Endothelial cell of umbilical vein (primary cell): Measurements from ENCODE around the gene CYP4F22. TPM values are rescaled to one million over a fixed set of nuclear protein-coding genes. Genes with fewer than 3 reads are reported as not detected.

Experiments used
- BruUV-seq: library from RNA; stranded (reverse); fragments of 400-500 nt; replicated peaks from 2 replicates; lab custom pipeline; 2021; lab: Mats Ljungman, UMichigan
- CTCF ChIA-PET: fragments of 300-600, 350-600 bp; sonication (Branson Sonifier 250); formaldehyde crosslinking; loops from one replicate; lab custom pipeline; 2021; ENCODE audit warnings: antibody characterized with exemption, inconsistent platforms; lab: Charles Lee
- POLR2A ChIA-PET: fragments of 300-600, 350-600 bp; sonication (Branson Sonifier 250); formaldehyde crosslinking; loops from one replicate; lab custom pipeline; 2021; ENCODE audit warnings: antibody characterized with exemption, inconsistent platforms; lab: Charles Lee
- DNase-seq: peaks from one replicate; pipeline ENCODE4 v3.0.0-alpha.2; 2011; ENCODE audit warnings: low read depth, low spot score
- FAIRE-seq: peaks from 2 replicates; lab custom pipeline; 2011; peaks lifted over from hg19 to GRCh38; lab: Jason Lieb, UNC
- H2AFZ ChIP-seq: 2 replicates; pipeline ENCODE4 v1.6.0; 2012; ENCODE audit warnings: low read depth, low read length, control low read depth, inconsistent platforms
- H3K27ac ChIP-seq: 2 replicates; pipeline ENCODE4 v1.5.1; 2011; ENCODE audit warnings: low read depth, mild to moderate bottlenecking, control low read depth, low read length, moderate library complexity; ENCODE audit not compliant: insufficient read depth
- H3K27me3 ChIP-seq, 2 experiments: 2 replicates each; pipeline versions ENCODE4 v1.6.0 to v1.6.1; 2011; ENCODE audit warnings: low read length in 2 of 2, mixed read lengths in 1 of 2; ENCODE audit not compliant: control insufficient read depth in 2 of 2, insufficient read depth in 2 of 2
- H3K36me3 ChIP-seq, 2 experiments: 2 replicates in 1 of 2; 3 replicates in 1 of 2; pipeline ENCODE4 v1.5.1; 2011; ENCODE audit warnings: low read length in 2 of 2, mild to moderate bottlenecking in 1 of 2, moderate library complexity in 1 of 2; ENCODE audit not compliant: control insufficient read depth in 2 of 2, insufficient read depth in 2 of 2; ENCODE audit errors: extremely low read depth in 1 of 2
- H3K4me1 ChIP-seq: 3 replicates; pipeline ENCODE4 v1.5.1; 2011; ENCODE audit warnings: mild to moderate bottlenecking, low read length; ENCODE audit not compliant: control insufficient read depth, insufficient read depth; ENCODE audit errors: extremely low read depth
- H3K4me2 ChIP-seq: 2 replicates; pipeline ENCODE4 v1.6.1; 2011; ENCODE audit warnings: low read length, control low read depth, mixed read lengths; ENCODE audit not compliant: insufficient read depth
- H3K4me3 ChIP-seq, 3 experiments: fragments of 200-600 bp in 1 of 3; sonication (generic), shearing (Covaris generic) in 1 of 3; replicated peaks in 1 of 3; 2 replicates each; pipeline ENCODE4 v1.5.1; 2011 to 2016; ENCODE audit warnings: control low read depth in 3 of 3, low read length in 3 of 3, mild to moderate bottlenecking in 2 of 3, inconsistent platforms in 1 of 3, low read depth in 1 of 3, moderate library complexity in 1 of 3; ENCODE audit not compliant: insufficient read depth in 1 of 3
- H3K79me2 ChIP-seq: 2 replicates; pipeline ENCODE4 v1.6.0; 2012; ENCODE audit warnings: low read length, inconsistent platforms; ENCODE audit not compliant: control insufficient read depth, insufficient read depth
- H3K9ac ChIP-seq: replicated peaks from 2 replicates; pipeline ENCODE3; 2011; ENCODE audit warnings: low read length, control low read depth; ENCODE audit not compliant: insufficient read depth; ENCODE audit errors: extremely low read depth
- H3K9me1 ChIP-seq: replicated peaks from 3 replicates; pipeline ENCODE4 v1.6.0; 2011; ENCODE audit warnings: mild to moderate bottlenecking, low read length; ENCODE audit not compliant: control insufficient read depth, insufficient read depth; ENCODE audit errors: extremely low read depth
- H3K9me3 ChIP-seq: replicated peaks from 2 replicates; pipeline ENCODE4 v1.5.1; 2012; ENCODE audit warnings: low read length, inconsistent platforms; ENCODE audit not compliant: control insufficient read depth, insufficient read depth
- H4K20me1 ChIP-seq: replicated peaks from 2 replicates; pipeline ENCODE3; 2011; ENCODE audit warnings: mild to moderate bottlenecking, low read length; ENCODE audit not compliant: control insufficient read depth, insufficient read depth; ENCODE audit errors: extremely low read depth
- EZH2 ChIP-seq: IDR thresholded peaks from 2 replicates; pipeline ENCODE4 v1.6.1; 2012; ENCODE audit warnings: borderline replicate concordance, low read depth, mild to moderate bottlenecking, moderate library complexity, low read length, inconsistent platforms; ENCODE audit not compliant: severe bottlenecking
- FOS ChIP-seq: IDR thresholded peaks from 2 replicates; pipeline ENCODE4 v1.6.1; 2011; ENCODE audit warnings: mild to moderate bottlenecking, low read length, moderate library complexity, borderline replicate concordance; ENCODE audit not compliant: insufficient read depth
- GATA2 ChIP-seq: IDR thresholded peaks from 2 replicates; pipeline ENCODE4 v1.7.0; 2011; ENCODE audit warnings: low read depth, mild to moderate bottlenecking, moderate library complexity, mixed read lengths, low read length; ENCODE audit not compliant: insufficient read length, insufficient read depth
- JUN ChIP-seq: IDR thresholded peaks from 2 replicates; pipeline ENCODE4 v1.6.1; 2011; ENCODE audit warnings: borderline replicate concordance, low read depth; ENCODE audit not compliant: insufficient read length, insufficient read depth
- MYC ChIP-seq: IDR thresholded peaks from one replicate; pipeline ENCODE4 v1.6.1; 2011; ENCODE audit warnings: mild to moderate bottlenecking, low read depth, low read length
- POLR2A ChIP-seq: IDR thresholded peaks from 2 replicates; pipeline ENCODE4 v1.6.1; 2012; ENCODE audit warnings: low read depth, mild to moderate bottlenecking, control low read depth, low read length
- POLR2AphosphoS5 ChIP-seq: IDR thresholded peaks from 2 replicates; pipeline ENCODE4 v1.6.1; 2012; ENCODE audit warnings: low read depth, mild to moderate bottlenecking, control low read depth, low read length, moderate library complexity; ENCODE audit not compliant: insufficient read depth
- dilution Hi-C: fragments of 300-500 bp; cut with MboI; formaldehyde crosslinking; loops from one replicate; pipeline ENCODE4 v1.15.0; 2019; ENCODE audit warnings: low sequenced_read_pairs; ENCODE audit not compliant: extremely low pct_ligation_motif_present
- intact Hi-C: fragments of 100-400 bp; cut with micrococcal nuclease; formaldehyde crosslinking; loops from one replicate; pipeline ENCODE4 v1.10.0; 2022
- polyA plus RNA-seq, 4 experiments: library from polyadenylated mRNA; depleted of rRNA in 3 of 4; stranded (reverse) in 3 of 4; unstranded in 1 of 4; fragments of >200 nt; gene quantifications; 2 replicates each; pipeline versions ENCODE4 v1.2.1 to v1.2.3, GENCODE V29; 2011 to 2012; ENCODE audit warnings: missing spikeins in 1 of 4
- total RNA-seq: library from RNA; stranded (reverse); gene quantifications from 2 replicates; pipeline ENCODE4 v1.2.3, GENCODE V29; 2021
- TF ChIP-seq, protein P1 (sequence below), 2 donors: IDR thresholded peaks; 1 replicate in 1 of 2; 2 replicates in 1 of 2; pipeline ENCODE4 v1.5.1; 2011; ENCODE audit warnings: low read length in 2 of 2, mild to moderate bottlenecking in 2 of 2, moderate library complexity in 2 of 2, control low read depth in 1 of 2, inconsistent platforms in 1 of 2, low read depth in 1 of 2; ENCODE audit not compliant: insufficient read depth in 1 of 2; ENCODE audit errors: extremely low read depth in 1 of 2
- TF ChIP-seq, protein P2 (sequence below): IDR thresholded peaks from 2 replicates; pipeline ENCODE4 v1.6.1; 2011; ENCODE audit not compliant: insufficient read depth, insufficient read length

The CYP4F22 gene
- total and polyA plus RNA-seq, 2 donors (not counting 3 experiments of a cell fraction or from before 2014, with no cell fraction given): not detected

DNA sequence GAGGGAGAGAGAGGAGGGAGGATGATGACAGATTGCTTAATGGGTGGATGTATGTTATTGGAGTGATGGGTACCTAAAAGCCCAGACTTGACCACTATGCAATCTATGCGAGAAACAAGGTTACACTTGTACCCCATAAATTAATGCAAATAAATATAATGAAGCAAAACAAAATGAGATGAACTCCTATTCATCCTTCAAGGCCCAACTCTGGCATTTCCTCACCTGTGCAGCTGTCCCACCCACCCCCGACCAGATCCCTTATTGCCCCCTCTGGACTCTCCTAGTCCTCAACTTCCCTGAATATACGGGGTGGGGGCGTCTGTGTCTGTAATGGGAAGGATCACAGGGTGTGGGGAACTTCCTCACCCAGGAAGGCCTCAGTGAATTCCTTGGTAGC is 33.2 kb upstream of the CYP4F22 start:
- peaks cover 0 to 4% of the 10 kb centered on the region in 2 experiments for H3K27me3 ChIP-seq
- no peaks in the 10 kb centered on the region for H3K4me1 ChIP-seq
- H3K9me1 ChIP-seq: no peaks in the 10 kb centered on the region
- H3K79me2 ChIP-seq: no peaks in the 10 kb centered on the region
- DNase-seq (no peak), FAIRE-seq (no peak)
- no TSS peak for BruUV-seq
- no peak overlapping the region for H3K4me2 ChIP-seq
- TF ChIP-seq, protein P1, sequence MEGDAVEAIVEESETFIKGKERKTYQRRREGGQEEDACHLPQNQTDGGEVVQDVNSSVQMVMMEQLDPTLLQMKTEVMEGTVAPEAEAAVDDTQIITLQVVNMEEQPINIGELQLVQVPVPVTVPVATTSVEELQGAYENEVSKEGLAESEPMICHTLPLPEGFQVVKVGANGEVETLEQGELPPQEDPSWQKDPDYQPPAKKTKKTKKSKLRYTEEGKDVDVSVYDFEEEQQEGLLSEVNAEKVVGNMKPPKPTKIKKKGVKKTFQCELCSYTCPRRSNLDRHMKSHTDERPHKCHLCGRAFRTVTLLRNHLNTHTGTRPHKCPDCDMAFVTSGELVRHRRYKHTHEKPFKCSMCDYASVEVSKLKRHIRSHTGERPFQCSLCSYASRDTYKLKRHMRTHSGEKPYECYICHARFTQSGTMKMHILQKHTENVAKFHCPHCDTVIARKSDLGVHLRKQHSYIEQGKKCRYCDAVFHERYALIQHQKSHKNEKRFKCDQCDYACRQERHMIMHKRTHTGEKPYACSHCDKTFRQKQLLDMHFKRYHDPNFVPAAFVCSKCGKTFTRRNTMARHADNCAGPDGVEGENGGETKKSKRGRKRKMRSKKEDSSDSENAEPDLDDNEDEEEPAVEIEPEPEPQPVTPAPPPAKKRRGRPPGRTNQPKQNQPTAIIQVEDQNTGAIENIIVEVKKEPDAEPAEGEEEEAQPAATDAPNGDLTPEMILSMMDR (IDR thresholded peaks at IDR 0.05; ENCODE audit: extremely low read depth in 1 of 2, insufficient read depth in 1 of 2, low read depth in 1 of 2, low read length in 2 of 2): no peak
- TF ChIP-seq EZH2 (no peak), GATA2 (no peak)
- H3K4me3 ChIP-seq: no peak overlapping the region
- intact Hi-C loops (no loop called here), dilution Hi-C loops (no loop called here)
- no peaks in the 10 kb centered on the region for H3K9me3 ChIP-seq
- H4K20me1 ChIP-seq: no peaks in the 10 kb centered on the region
- no peak overlapping the region for H3K9ac ChIP-seq
- no peaks in the 10 kb centered on the region for H3K36me3 ChIP-seq
- no peak overlapping the region for H3K27ac ChIP-seq
- POLR2A ChIA-PET: interaction anchor here (0.6 kb wide), 1 partner anchor 16 kb away, joined by 5 read pairs; no protein-coding TSS in a partner anchor
- no peak overlapping the region for H2AFZ ChIP-seq
- CTCF ChIA-PET: interaction anchor here (1.3 kb wide), 1 partner anchor 8 kb away, joined by 3 read pairs; no protein-coding TSS in a partner anchor

DNA sequence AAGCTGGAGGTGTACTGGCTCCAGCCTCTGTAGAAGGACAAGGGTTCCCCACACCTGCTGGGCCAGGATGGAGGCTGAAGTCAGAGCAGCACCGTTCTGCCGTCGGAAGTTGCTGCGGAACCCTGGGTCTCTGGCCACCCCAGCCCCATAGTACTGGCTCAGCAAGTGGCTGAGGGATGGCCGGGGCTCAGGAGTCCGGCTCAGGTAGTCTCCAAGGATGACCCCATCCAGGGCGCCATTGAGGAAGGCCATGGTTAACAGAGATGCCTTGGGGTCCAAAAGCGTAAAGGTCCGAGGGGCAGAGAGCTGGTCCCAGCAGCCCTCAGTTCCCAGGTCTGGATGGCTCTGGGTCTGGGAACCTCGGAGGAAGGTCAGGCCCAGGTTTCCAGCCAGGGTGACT is 32.7 kb upstream of the CYP4F22 start:
- dilution Hi-C loops: no loop called here
- FAIRE-seq: no peak

More for the DNA sequence above, 32.7 kb upstream of the CYP4F22 start:
- Histone ChIP-seq H3K9ac (no peak overlapping the region), H3K9me3 (no peaks in the 10 kb centered on the region), H3K36me3 (no peaks in the 10 kb centered on the region), H3K4me2 (no peak overlapping the region), H4K20me1 (no peaks in the 10 kb centered on the region), H3K4me1 (no peaks in the 10 kb centered on the region), H3K79me2 (no peaks in the 10 kb centered on the region), H3K27me3 (peaks cover 0 to 4% of the 10 kb centered on the region in 2 experiments), H3K27ac (no peak overlapping the region), H2AFZ (no peak overlapping the region), H3K9me1 (no peaks in the 10 kb centered on the region), H3K4me3 (no peak overlapping the region)
- BruUV-seq: no TSS peak
- DNase-seq: no peak
- no peak for TF ChIP-seq POLR2AphosphoS5
- no peak for TF ChIP-seq JUN
- TF ChIP-seq GATA2: no peak
- TF ChIP-seq FOS: no peak
- TF ChIP-seq, protein P1 (IDR thresholded peaks at IDR 0.05; ENCODE audit: extremely low read depth in 1 of 2, insufficient read depth in 1 of 2, low read depth in 1 of 2, low read length in 2 of 2): no peak
- no peak for TF ChIP-seq POLR2A
- no peak for TF ChIP-seq EZH2
- TF ChIP-seq, protein P2, sequence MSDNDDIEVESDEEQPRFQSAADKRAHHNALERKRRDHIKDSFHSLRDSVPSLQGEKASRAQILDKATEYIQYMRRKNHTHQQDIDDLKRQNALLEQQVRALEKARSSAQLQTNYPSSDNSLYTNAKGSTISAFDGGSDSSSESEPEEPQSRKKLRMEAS: no peak
- TF ChIP-seq MYC: no peak
- CTCF ChIA-PET: interaction anchor here (1.3 kb wide), 1 partner anchor 9 kb away, joined by 3 read pairs; no protein-coding TSS in a partner anchor
- intact Hi-C loops: no loop called here
- POLR2A ChIA-PET: no interaction called here
